Testis (tissue), 3 donors: ENCODE measurements around the gene DSN1. TPM values are rescaled to one million over a fixed set of nuclear protein-coding genes. Genes with fewer than 3 reads are reported as not detected.
A peak's percentile ranks its signal among the peaks of the same experiment; 100 is the strongest.

Experiments
- DNase-seq: peaks from one replicate; pipeline ENCODE4 v3.0.0-alpha.2; 2019
- H3K27ac ChIP-seq, 2 donors: fragments of 200-600 bp; sonication (generic); one replicate each; pipeline ENCODE4 v1.5.1; 2019
- H3K27me3 ChIP-seq: fragments of 200-600 bp; sonication (generic); one replicate; pipeline ENCODE4 v1.5.1; 2019
- H3K36me3 ChIP-seq: fragments of 200-600 bp; sonication (generic); one replicate; pipeline ENCODE4 v1.5.1; 2017; ENCODE audit warnings: low read depth; ENCODE audit errors: missing control alignments
- H3K4me1 ChIP-seq: fragments of 200-600 bp; sonication (generic); one replicate; pipeline ENCODE4 v1.5.1; 2019
- H3K4me3 ChIP-seq, 2 donors: fragments of 200-600 bp; sonication (generic); one replicate each; pipeline ENCODE4 v1.5.1; 2017 to 2019
- H3K9me3 ChIP-seq: fragments of 200-600 bp; sonication (generic); one replicate; pipeline ENCODE4 v1.5.1; 2017
- CTCF ChIP-seq, 3 experiments: fragments of 450-650 bp in 2 of 3; fragments of 200-600 bp in 1 of 3; sonication (generic) in 1 of 3; IDR thresholded peaks; one replicate each; pipeline ENCODE4 v1.5.1; 2016 to 2019; ENCODE audit warnings: antibody characterized with exemption in 3 of 3, mild to moderate bottlenecking in 2 of 3, moderate library complexity in 1 of 3
- POLR2A ChIP-seq: fragments of 450-650 bp; IDR thresholded peaks from one replicate; pipeline ENCODE4 v1.6.1; 2017; ENCODE audit warnings: antibody characterized with exemption, mild to moderate bottlenecking, moderate library complexity
- WGBS, 2 donors: methylation state at CpG; one replicate each; pipeline ENCODE4 v1.1.5; 2018; 5-methylcytosine and 5-hydroxymethylcytosine counted together
- intact Hi-C: fragments of 100-400 bp; cut with DNase I; formaldehyde crosslinking; loops from one replicate; pipeline ENCODE4 v1.15.1; 2023; ENCODE audit warnings: low total_unique reads
- polyA plus RNA-seq: library from polyadenylated mRNA; stranded (reverse); fragments of 350-450 nt; fragmentation: Illumina TruSeq; extraction: RNeasy Lipid Tissue Mini Kit (QIAGEN cat#74804); gene quantifications from one replicate; pipeline ENCODE4 v1.2.3, GENCODE V29; 2014; ENCODE audit warnings: low read depth, low replicate concordance; ENCODE audit not compliant: insufficient read depth
- total RNA-seq, 2 donors: library from RNA; depleted of rRNA; stranded (reverse); fragments of >200 nt; gene quantifications; one replicate each; pipeline ENCODE4 v1.2.3, GENCODE V29; 2016

Gene DSN1
- total and polyA plus RNA-seq, 3 donors from 2014 or later: 24.6 to 38.6 (median 30.2) TPM

GRCh38 chr20:36744764-36745191 is 28.8 kb downstream of the DSN1 start:
- H3K27me3 ChIP-seq: no peaks in the 10 kb centered on the region
- DNase-seq: peak; percentile 21
- intact Hi-C loops: no loop called here
- TF ChIP-seq CTCF (IDR thresholded peaks at IDR 0.05) (no peak), POLR2A (no peak)
- peak overlapping the region in 1 of 2 donors; percentile 91 for H3K4me3 ChIP-seq
- H3K4me1 ChIP-seq: peaks cover 15% of the 10 kb centered on the region
- no peaks in the 10 kb centered on the region for H3K9me3 ChIP-seq
- H3K36me3 ChIP-seq: no peaks in the 10 kb centered on the region
- H3K27ac ChIP-seq: peak overlapping the region in 1 of 2 donors; percentile 62
- 0 to 4% methylated on average over 5 to 7 of the region's 8 CpGs for WGBS, 2 donors

GRCh38 chr20:36744243-36744642 is 29.3 kb downstream of the DSN1 start:
- no peaks in the 10 kb centered on the region for H3K36me3 ChIP-seq
- TF ChIP-seq CTCF (IDR thresholded peaks at IDR 0.05): no peak
- TF ChIP-seq POLR2A: no peak
- no peak overlapping the region for H3K27ac ChIP-seq
- no peak overlapping the region for H3K4me3 ChIP-seq
- WGBS, 2 donors: 42 to 49% methylated on average over 4 of the region's 4 CpGs
- no peaks in the 10 kb centered on the region for H3K27me3 ChIP-seq
- no peak for DNase-seq
- H3K9me3 ChIP-seq: no peaks in the 10 kb centered on the region
- intact Hi-C loops: no loop called here
- peaks cover 15% of the 10 kb centered on the region for H3K4me1 ChIP-seq

- no peaks in the 10 kb centered on the region for H3K36me3 ChIP-seq
- no peaks in the 10 kb centered on the region for H3K27me3 ChIP-seq
- no peaks in the 10 kb centered on the region for H3K9me3 ChIP-seq
- H3K4me3 ChIP-seq: no peak overlapping the region
- WGBS, 2 donors: 73 to 77% methylated on average over 2 of the region's 2 CpGs
- DNase-seq: no peak
- intact Hi-C loops: no loop called here
- H3K27ac ChIP-seq: no peak overlapping the region
- H3K4me1 ChIP-seq: peaks cover 15% of the 10 kb centered on the region
- TF ChIP-seq CTCF (IDR thresholded peaks at IDR 0.05) (no peak), POLR2A (no peak)
These were observed 31.0 kb downstream of the DSN1 start for GRCh38 chr20:36742558-36742957.

GRCh38 chr20:36741072-36741471 is 32.5 kb downstream of the DSN1 start:
- Histone ChIP-seq H3K27me3 (no peaks in the 10 kb centered on the region), H3K9me3 (no peaks in the 10 kb centered on the region), H3K36me3 (no peaks in the 10 kb centered on the region), H3K4me3 (no peak overlapping the region), H3K4me1 (peaks cover 19% of the 10 kb centered on the region), H3K27ac (no peak overlapping the region)
- TF ChIP-seq CTCF (IDR thresholded peaks at IDR 0.05) (no peak), POLR2A (no peak)
- DNase-seq: no peak
- intact Hi-C loops: no loop called here
- 74 to 80% methylated on average over 4 of the region's 4 CpGs for WGBS, 2 donors

- DNase-seq: no peak
- Histone ChIP-seq H3K9me3 (no peaks in the 10 kb centered on the region), H3K4me3 (no peak overlapping the region), H3K4me1 (peaks cover 7% of the 10 kb centered on the region), H3K27ac (no peak overlapping the region), H3K27me3 (no peaks in the 10 kb centered on the region), H3K36me3 (no peaks in the 10 kb centered on the region)
- TF ChIP-seq POLR2A (no peak), CTCF (IDR thresholded peaks at IDR 0.05) (no peak)
- intact Hi-C loops: no loop called here
- WGBS, 2 donors: 89 to 91% methylated on average over 6 of the region's 6 CpGs
These were observed 36.4 kb downstream of the DSN1 start for GRCh38 chr20:36737183-36737499.
